Measurements from ENCODE around the gene APCDD1L.
A peak's percentile ranks its signal among the peaks of the same experiment; 100 is the strongest.

Gene APCDD1L

GRCh38 chr20:58515233-58516212 is at the start of gene APCDD1L:
Gene APCDD1L, minus strand, starts transcription at chr20:58515399. Its CDS starts 692 bp downstream, at chr20:58514707.
- no peaks in the 10 kb centered on the region for H3K36me3 Mint-ChIP-seq
- peaks cover 6% of the 10 kb centered on the region for H3K9me3 Mint-ChIP-seq
- peaks cover 69% of the 10 kb centered on the region for H3K27me3 Mint-ChIP-seq
- H3K4me3 Mint-ChIP-seq: no peak within 1 kb of the TSS
- H3K27ac Mint-ChIP-seq: no peak within 1 kb of the TSS
- H3K4me1 Mint-ChIP-seq: peaks cover 9% of the 10 kb centered on the region
- no peak for ATAC-seq

DNA sequence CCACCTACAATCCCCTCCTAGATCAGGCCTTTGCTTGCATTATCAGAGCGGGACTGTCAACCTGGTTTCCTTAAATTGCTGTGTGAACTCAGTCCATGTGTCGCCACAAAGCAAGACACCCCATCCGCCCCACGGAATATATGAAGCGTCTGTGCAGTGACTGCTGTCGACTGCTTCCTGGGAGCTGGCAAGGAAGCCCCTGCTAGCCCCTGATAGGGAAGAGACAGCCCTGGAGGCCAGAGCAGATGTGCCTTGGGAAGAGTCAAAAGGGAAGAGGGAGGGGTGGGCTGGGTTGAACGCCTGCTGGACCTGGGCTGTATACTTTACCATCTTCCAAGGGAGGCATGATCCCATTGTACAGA is 44.1 kb upstream of the APCDD1L start:
- Mint-ChIP-seq H3K4me3 (no peak overlapping the region), H3K36me3 (no peaks in the 10 kb centered on the region), H3K27ac (no peak overlapping the region), H3K4me1 (no peaks in the 10 kb centered on the region), H3K27me3 (peaks cover 22% of the 10 kb centered on the region), H3K9me3 (peaks cover 2% of the 10 kb centered on the region)
- ATAC-seq: no peak

GRCh38 chr20:58558486-58559367 is 43.5 kb upstream of the APCDD1L start:
- no peak overlapping the region for H3K4me3 Mint-ChIP-seq
- ATAC-seq: no peak
- H3K9me3 Mint-ChIP-seq: peaks cover 2% of the 10 kb centered on the region
- no peak overlapping the region for H3K27ac Mint-ChIP-seq
- H3K4me1 Mint-ChIP-seq: no peaks in the 10 kb centered on the region
- H3K36me3 Mint-ChIP-seq: no peaks in the 10 kb centered on the region
- peaks cover 26% of the 10 kb centered on the region for H3K27me3 Mint-ChIP-seq

DNA sequence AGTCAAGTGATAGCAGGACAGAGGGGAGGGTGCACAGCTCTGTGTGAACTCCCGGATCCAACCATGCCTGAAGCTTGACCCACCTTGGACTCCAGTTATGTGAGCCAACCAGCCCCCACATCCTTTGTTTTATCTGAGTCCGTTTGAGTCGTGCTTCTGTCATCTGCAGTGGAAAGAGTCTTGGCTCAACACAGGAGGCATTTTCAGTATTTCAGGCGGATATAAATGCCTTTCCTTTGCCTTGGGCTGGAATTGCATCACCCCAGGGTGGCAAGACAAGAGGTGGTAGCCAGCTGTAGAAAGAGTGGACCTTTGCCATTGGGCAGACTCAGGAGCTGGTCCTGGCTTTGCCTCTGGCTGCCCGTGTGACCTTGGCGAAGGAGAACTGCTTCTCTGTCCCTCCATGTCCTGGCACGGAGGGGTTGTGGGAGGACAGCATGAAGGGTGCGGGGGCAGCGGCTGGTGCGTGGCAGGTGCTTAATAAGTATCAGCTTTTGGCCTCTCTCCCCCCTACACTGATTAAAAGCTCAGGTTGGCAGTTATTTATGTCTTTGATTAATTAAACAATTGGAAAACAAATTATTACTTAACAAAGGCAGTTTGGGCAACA is 42.6 kb upstream of the APCDD1L start:
- H3K4me3 Mint-ChIP-seq: no peak overlapping the region
- ATAC-seq: no peak
- no peaks in the 10 kb centered on the region for H3K4me1 Mint-ChIP-seq
- H3K9me3 Mint-ChIP-seq: no peaks in the 10 kb centered on the region
- no peak overlapping the region for H3K27ac Mint-ChIP-seq
- H3K36me3 Mint-ChIP-seq: no peaks in the 10 kb centered on the region
- peaks cover 34% of the 10 kb centered on the region for H3K27me3 Mint-ChIP-seq

DNA sequence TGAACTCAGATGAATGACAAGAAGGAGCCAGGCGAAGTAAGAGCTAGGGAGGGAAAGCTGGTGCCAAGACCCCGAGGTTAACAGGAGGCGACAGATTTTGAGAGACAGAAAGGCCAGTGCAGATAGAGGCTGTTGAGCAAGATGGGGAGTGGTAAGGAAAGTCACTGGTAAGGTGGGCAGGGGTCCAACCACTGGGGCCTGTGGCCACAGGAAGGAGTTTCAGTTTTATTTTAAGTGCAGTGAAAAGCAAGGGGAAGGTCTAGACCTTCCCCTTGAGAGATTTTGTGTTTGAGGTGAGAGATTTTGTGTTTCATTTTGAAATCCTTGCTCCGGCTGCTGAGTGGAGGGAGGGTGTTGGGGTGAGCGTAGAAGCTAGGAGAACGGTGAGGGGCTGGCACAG is 41.8 kb upstream of the APCDD1L start:
- Mint-ChIP-seq H3K4me1 (no peaks in the 10 kb centered on the region), H3K27me3 (peaks cover 43% of the 10 kb centered on the region), H3K9me3 (no peaks in the 10 kb centered on the region), H3K4me3 (no peak overlapping the region), H3K27ac (no peak overlapping the region), H3K36me3 (no peaks in the 10 kb centered on the region)
- ATAC-seq: no peak

DNA sequence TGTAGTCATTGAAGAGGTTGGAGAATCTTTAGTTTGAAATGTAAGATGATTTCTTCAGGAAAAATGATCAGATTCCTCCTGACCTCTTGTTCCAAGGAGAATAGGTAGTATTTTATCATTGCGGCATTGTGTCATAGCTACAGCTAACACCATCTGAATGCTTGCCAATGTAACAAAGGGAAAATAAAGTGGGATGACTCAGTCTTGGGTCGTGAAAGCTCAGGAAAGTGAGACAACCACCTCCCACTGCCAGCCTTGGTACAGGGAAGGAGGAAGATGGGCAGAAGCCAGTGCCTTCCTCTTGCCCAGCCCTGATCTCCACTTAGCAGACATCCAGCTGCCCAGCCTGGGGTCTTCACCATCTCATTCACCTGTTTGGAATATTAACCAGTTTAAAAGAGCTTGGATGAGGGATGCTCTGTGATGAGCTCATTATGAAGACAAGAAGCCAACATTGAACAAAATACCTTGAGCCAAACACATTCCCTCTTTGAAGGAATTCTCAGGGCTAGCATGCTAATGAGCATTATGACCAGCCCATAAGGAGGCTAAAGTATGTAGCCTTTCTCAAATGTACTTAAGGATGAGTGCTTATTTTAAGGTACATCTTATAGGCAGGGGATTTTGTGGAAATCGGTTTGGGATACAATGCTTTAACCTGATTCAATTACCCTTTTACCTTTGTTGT is 40.0 kb upstream of the APCDD1L start:
- Mint-ChIP-seq H3K36me3 (no peaks in the 10 kb centered on the region), H3K9me3 (no peaks in the 10 kb centered on the region), H3K4me1 (no peaks in the 10 kb centered on the region), H3K27me3 (peaks cover 48% of the 10 kb centered on the region), H3K4me3 (no peak overlapping the region), H3K27ac (no peak overlapping the region)
- no peak for ATAC-seq

DNA sequence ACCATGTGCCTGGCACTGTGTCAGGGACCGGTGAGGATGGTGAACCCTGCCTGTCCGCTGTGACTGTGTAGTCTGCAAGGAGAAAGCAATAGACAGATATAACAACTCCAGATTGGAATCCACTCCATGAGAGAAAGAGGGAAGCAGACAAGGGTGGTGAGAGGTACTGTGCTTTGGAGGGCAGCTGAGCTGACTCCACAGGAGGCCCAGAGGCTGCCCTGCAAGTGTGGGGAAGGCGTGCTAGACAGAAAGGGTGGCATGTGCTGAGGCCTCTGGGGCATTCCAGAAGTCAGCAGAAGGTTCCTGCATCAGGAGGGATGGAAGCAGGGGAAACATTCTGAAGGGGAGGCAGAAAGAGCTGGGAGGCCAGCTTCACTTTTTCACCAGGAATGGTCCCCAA is 39.3 kb upstream of the APCDD1L start:
- H3K4me3 Mint-ChIP-seq: no peak overlapping the region
- H3K27ac Mint-ChIP-seq: no peak overlapping the region
- ATAC-seq: peak; percentile 37
- H3K9me3 Mint-ChIP-seq: no peaks in the 10 kb centered on the region
- H3K4me1 Mint-ChIP-seq: no peaks in the 10 kb centered on the region
- peaks cover 49% of the 10 kb centered on the region for H3K27me3 Mint-ChIP-seq
- no peaks in the 10 kb centered on the region for H3K36me3 Mint-ChIP-seq

GRCh38 chr20:58553841-58554240 is 38.6 kb upstream of the APCDD1L start:
- Mint-ChIP-seq H3K27me3 (peaks cover 56% of the 10 kb centered on the region), H3K4me1 (no peaks in the 10 kb centered on the region), H3K9me3 (no peaks in the 10 kb centered on the region), H3K4me3 (no peak overlapping the region), H3K36me3 (no peaks in the 10 kb centered on the region), H3K27ac (no peak overlapping the region)
- ATAC-seq: no peak

DNA sequence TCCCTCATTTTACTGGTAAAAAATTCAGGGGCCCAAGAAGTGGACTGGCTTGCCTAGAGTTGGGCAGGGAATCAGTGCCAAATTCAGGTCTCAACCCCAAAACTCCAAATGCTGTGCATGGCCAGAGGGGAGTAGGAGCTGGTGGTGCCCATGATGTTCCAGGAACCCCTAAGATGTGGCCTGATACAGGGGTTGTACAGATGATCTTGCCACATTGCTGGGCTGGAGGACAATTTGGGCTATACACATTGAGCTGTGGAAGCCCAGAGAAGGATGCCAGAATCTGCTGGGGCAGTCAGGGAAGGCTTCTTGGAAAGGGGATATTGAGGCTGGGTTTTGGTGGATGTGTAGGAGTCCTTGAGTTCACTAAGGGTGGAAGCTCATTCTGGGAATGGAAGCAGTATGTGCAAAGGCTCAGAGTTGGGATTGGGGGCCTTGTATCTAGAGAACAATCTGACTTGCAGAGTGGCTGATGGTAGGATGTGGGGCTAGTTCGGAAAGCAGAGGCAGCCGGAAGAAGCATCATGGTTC is 38.0 kb upstream of the APCDD1L start:
- H3K9me3 Mint-ChIP-seq: no peaks in the 10 kb centered on the region
- H3K27ac Mint-ChIP-seq: no peak overlapping the region
- no peaks in the 10 kb centered on the region for H3K36me3 Mint-ChIP-seq
- H3K4me3 Mint-ChIP-seq: no peak overlapping the region
- no peaks in the 10 kb centered on the region for H3K4me1 Mint-ChIP-seq
- H3K27me3 Mint-ChIP-seq: peaks cover 62% of the 10 kb centered on the region
- no peak for ATAC-seq

DNA sequence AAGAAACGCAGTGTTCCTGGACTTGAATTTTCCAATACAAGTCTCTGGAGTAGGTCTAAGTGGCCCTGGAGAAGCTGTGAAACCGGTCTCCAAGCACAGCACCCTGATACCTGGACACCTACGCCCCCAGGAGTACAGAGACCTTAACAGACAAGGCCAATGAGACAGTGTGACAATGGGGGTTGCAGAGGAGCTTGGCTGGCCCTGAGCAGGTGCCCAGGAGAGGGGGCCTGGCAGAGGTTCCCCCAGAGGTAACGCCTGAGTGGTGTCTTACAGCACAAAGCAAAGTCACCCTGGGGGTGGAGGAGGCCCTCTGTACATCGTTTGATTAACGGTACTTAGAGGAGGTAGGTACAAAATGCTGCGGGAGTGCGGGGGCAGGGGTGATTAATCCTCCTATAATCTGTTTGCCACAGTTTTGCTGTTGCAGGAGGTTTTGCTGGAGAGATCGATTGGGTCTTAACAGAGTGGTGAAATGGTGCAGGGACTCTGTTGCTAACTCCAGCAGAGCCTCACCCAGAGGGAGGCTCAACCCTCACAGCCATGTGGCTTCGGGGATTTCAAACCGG is 37.3 kb upstream of the APCDD1L start:
- no peak for ATAC-seq
- no peaks in the 10 kb centered on the region for H3K4me1 Mint-ChIP-seq
- no peak overlapping the region for H3K4me3 Mint-ChIP-seq
- H3K9me3 Mint-ChIP-seq: no peaks in the 10 kb centered on the region
- H3K27me3 Mint-ChIP-seq: peaks cover 67% of the 10 kb centered on the region
- H3K27ac Mint-ChIP-seq: no peak overlapping the region
- no peaks in the 10 kb centered on the region for H3K36me3 Mint-ChIP-seq

- no peak overlapping the region for H3K27ac Mint-ChIP-seq
- peaks cover 66% of the 10 kb centered on the region for H3K27me3 Mint-ChIP-seq
- no peaks in the 10 kb centered on the region for H3K9me3 Mint-ChIP-seq
- ATAC-seq: no peak
- no peaks in the 10 kb centered on the region for H3K4me1 Mint-ChIP-seq
- H3K4me3 Mint-ChIP-seq: no peak overlapping the region
- H3K36me3 Mint-ChIP-seq: no peaks in the 10 kb centered on the region
Observed at GRCh38 chr20:58551631-58552030, 36.4 kb upstream of the APCDD1L start.

GRCh38 chr20:58550275-58551059 is 35.3 kb upstream of the APCDD1L start:
- Mint-ChIP-seq H3K27me3 (peaks cover 61% of the 10 kb centered on the region), H3K27ac (no peak overlapping the region), H3K9me3 (no peaks in the 10 kb centered on the region), H3K36me3 (no peaks in the 10 kb centered on the region), H3K4me1 (no peaks in the 10 kb centered on the region), H3K4me3 (no peak overlapping the region)
- ATAC-seq: no peak

GRCh38 chr20:58549231-58550209 is 34.3 kb upstream of the APCDD1L start:
- Mint-ChIP-seq H3K36me3 (no peaks in the 10 kb centered on the region), H3K9me3 (no peaks in the 10 kb centered on the region), H3K4me3 (no peak overlapping the region), H3K4me1 (no peaks in the 10 kb centered on the region), H3K27me3 (peaks cover 57% of the 10 kb centered on the region), H3K27ac (no peak overlapping the region)
- peak; percentile 18 for ATAC-seq

All from stimulated activated memory B cell treated with anti-CD40 and anti-IgM and Interleukin-4, amounts not matched to agents 10 μg/mL and 1 μg/mL and 100 μg/mL, for 72 hours (primary cell).